SH-SY5Y (cell line): Measurements from ENCODE around the gene PFDN4.

Experiments used
- GATA2 ChIP-seq: IDR thresholded peaks from 2 replicates; pipeline ENCODE4 v1.6.1; 2011; ENCODE audit warnings: mild to moderate bottlenecking, low read depth, low read length
- GATA3 ChIP-seq: IDR thresholded peaks from 2 replicates; pipeline ENCODE4 v1.6.1; 2011; ENCODE audit warnings: low read depth, mild to moderate bottlenecking, low read length, moderate library complexity

- no peak for TF ChIP-seq GATA2
- TF ChIP-seq GATA3, result no peak
Observed at GRCh38 chr20:54165014-54165413, 42.9 kb upstream of the PFDN4 start.
